HG02943 (cell line): ENCODE results near the gene PLEKHA4.

Experiments used
- ATAC-seq: cut with Tn5 transposase; IDR thresholded peaks from one replicate; pipeline ENCODE4 v1.9.1; 2021; ENCODE audit warnings: mild to moderate bottlenecking, low read depth, moderate library complexity; ENCODE audit not compliant: unreplicated experiment

The PLEKHA4 gene

DNA sequence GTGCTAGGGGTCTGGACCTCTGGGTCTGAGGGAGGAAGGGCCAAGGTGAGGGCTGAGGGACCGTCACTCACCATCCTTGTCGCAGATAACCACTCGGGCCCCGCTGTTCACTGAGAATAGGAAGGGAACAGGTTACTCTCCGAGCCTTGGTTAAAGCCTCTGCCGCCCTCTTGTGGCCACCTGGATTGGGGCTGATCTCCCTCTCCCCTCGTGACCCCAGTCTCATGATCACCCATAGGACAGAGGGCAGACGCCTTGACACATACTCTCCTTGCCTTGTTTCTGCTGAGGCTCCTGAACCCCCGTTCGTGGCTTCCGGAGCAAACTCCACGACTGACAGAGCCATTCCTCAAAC lies 32.7 kb downstream of the PLEKHA4 start:
- ATAC-seq = no peak

DNA sequence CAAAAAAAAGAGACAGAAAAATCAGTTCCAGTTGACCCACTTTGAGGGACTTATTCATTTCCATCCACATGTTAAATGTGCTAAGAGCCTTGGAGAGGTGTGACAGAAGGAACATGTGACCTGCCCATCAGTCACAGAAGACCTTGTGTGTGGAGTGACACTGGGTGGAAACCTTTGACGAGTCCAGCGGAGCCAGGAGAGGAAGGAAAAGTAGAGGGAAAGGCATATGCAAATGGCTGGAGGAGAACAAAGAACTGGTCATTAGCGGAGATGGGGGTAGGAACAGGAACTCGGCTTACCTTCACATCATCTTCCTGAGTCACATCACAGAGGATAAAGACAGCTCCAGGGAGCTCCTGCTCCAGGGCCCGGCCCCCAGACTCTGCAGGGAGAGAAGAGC lies 34.4 kb downstream of the PLEKHA4 start:
- no peak for ATAC-seq

- no peak for ATAC-seq
Measured at GRCh38 chr19:48833049-48833448, 35.4 kb downstream of the PLEKHA4 start.

- no peak for ATAC-seq
Measured at GRCh38 chr19:48830965-48831364, 37.5 kb downstream of the PLEKHA4 start.

DNA sequence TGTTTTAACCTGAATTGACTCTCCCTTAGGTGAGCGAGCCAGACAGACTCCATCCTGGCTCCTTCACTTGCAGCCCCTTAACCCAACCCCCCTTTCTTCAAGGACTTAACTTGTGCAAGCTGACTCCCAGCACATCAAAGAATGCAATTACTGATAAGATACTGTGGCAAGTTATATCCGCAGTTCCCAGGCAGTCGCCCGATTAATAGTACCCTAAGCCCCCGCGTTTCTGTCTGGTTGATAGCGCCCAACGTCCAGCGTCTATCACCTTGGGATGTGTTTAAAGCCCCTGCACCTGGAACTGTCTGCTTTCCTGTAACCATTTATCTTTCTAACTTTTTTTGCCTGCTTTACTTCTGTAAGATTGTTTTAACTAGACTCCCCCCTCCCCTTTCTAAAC lies 38.3 kb downstream of the PLEKHA4 start:
- ATAC-seq = no peak

- no peak for ATAC-seq
Measured at GRCh38 chr19:48826606-48827020, 41.8 kb downstream of the PLEKHA4 start.

GRCh38 chr19:48822514-48822913 lies 45.9 kb downstream of the PLEKHA4 start:
- no peak for ATAC-seq

DNA sequence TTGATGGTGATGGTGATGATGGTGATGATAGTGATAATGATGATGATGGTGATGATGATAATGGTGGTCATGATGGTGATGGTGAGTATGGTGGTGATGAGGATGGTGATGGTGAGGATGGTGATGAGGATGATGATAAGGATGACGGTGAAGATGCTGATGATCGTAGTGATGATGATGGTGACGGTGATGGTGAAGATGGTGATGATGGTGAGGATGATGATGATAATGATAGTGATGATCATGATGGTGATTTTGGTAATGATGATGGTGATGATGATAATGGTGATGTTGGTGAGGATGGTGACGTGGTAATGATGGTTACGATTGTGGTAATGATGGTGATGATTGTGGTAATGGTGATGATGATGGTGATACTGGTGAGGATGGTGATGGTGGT lies 46.8 kb downstream of the PLEKHA4 start:
- ATAC-seq = no peak

- ATAC-seq = no peak
Measured at GRCh38 chr19:48819366-48819816, 49.0 kb downstream of the PLEKHA4 start.

- ATAC-seq = no peak
Measured at GRCh38 chr19:48818234-48818820, 50.1 kb downstream of the PLEKHA4 start.

GRCh38 chr19:48817585-48818124 lies 50.8 kb downstream of the PLEKHA4 start:
- no peak for ATAC-seq

DNA sequence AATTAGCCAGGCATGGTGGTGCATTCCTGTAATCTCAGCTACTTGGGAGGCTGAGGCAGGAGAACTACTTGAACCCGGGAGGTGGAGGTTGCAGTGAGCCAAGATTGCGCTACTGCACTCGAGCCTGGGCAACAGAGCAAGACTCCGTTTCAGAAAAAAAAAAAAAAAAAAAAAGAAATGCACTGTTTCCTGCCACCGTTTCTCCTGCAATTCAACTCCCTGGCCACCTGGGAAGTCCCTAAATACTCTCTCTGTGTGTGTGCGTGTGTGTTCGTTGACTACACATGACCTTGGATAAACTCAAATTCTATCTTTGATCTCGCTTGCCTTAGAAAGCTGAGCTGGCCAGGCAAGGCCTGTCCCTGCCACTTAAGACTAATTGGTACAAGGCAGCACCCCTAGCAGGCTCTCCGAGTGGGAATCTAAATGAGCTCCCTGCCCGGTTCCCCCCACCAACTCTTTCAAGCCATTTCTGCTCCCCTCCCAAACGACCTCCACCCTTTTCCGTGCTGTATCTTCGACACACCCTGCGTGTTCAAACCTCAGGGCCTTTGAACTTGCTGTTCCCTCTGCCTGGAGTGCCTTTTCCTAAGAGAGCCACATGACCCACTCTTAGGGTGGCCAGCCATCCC lies 52.4 kb downstream of the PLEKHA4 start:
- ATAC-seq = no peak

DNA sequence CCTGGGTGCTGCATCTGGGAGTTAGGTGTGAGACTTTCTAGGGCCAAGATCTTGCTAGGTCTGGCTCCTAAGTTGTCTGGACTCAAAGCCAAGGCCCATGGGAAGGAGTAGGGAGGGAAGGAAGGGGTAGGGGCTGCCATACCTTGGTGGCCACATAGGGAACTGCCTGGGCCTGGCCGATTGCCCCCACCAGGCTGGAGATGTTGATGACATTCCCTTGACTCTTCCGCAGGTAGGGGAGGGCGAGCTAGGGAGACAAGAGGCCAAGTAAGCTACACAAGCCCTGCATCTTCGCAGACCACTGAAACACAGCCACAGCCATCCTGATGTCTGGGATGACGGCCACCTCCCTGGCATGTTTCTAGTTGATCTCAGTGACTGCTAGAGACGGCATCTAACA lies 53.5 kb downstream of the PLEKHA4 start:
- ATAC-seq = no peak

DNA sequence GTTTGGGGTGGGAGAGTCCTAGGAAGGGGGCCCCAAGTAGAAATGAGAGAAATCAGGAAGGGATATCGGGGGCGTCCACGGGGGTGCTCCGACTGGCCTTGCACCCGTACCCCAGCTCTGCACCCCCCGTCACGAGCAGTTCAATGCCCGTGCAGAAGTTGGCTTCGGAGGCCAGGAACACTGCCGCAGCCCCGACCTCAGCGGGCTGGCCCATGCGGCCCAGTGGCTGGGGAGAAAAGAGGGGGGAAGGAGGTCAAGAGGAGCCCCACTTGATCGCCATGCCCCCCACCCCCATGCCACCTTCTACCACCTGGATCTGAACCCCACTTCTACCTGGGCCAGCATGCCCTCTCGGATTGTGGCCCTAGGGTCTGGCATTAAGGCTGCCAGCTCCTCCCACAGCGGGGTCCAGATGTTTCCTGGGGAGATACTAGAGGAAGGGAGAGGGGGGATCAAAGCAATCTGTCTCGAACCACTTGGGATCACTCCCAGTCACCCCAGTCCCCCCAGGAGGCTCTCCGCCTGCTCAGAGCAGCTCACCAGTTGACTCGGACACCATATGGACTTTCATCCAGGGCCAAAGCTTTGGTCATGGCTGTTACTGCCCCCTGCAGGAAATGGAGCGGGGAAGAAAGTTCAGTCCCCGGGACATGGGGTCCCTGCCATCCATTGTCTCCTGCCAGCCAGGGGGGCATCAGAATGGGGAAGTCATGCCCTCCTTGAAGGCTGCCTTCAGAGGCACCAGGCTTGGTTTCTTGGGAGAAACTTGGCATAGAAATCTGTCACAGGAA lies 55.1 kb downstream of the PLEKHA4 start:
- ATAC-seq = no peak

GRCh38 chr19:48812094-48812929 lies 56.1 kb downstream of the PLEKHA4 start:
- no peak for ATAC-seq

DNA sequence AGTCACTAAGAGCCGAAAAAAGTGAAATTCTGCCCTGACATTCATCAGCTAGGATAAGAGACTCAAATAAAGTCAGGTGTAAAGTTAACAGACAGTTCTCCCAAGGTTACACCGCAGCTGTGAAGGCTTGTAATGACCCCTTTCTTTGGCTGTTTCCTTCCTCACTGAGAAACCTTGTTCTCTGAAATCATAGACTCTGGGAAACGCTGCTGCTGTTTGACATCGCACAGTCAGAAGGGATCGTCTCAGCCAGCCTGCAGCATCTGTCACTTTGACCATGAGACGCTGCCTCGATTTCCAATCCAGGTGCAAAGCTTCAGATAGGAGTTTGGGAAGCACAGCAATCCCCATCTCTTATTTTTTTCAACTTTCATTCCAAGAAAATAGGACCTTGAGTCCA lies 58.3 kb downstream of the PLEKHA4 start:
- ATAC-seq = no peak

DNA sequence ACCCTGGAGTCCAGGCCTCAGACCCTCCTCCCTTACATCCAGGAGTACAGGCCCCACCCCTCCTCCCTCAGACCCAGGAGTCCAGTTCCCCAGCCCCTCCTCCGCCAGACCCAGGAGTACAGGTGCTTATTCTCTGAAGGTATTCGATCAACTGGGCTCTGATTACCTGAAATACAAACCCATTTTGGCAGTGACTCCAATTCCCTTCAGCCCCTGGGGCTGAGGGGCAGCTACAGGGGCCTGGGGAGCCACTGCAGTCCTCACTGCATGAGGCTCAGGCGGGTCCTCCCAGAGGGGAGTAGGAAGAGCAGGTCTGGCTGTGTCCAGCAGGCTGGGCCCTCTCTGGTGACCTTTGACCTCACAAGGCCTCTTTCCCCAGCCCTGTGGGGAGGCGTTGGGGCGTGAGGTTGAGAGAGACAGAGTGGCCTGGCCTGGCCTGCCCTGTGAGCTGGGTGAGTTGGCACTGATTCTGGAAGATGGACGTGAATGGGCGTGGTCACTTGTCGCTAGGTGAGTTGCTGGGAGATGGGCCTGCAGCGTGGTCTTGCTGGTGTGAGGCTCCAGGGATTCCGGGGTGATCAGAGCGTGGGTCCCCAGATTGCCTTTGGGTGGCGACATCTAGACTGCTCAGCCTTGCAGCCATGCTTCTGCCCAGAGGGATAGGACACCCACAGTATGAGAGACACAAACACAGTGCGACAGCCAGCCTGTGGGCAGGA lies 60.7 kb downstream of the PLEKHA4 start:
- ATAC-seq = no peak

DNA sequence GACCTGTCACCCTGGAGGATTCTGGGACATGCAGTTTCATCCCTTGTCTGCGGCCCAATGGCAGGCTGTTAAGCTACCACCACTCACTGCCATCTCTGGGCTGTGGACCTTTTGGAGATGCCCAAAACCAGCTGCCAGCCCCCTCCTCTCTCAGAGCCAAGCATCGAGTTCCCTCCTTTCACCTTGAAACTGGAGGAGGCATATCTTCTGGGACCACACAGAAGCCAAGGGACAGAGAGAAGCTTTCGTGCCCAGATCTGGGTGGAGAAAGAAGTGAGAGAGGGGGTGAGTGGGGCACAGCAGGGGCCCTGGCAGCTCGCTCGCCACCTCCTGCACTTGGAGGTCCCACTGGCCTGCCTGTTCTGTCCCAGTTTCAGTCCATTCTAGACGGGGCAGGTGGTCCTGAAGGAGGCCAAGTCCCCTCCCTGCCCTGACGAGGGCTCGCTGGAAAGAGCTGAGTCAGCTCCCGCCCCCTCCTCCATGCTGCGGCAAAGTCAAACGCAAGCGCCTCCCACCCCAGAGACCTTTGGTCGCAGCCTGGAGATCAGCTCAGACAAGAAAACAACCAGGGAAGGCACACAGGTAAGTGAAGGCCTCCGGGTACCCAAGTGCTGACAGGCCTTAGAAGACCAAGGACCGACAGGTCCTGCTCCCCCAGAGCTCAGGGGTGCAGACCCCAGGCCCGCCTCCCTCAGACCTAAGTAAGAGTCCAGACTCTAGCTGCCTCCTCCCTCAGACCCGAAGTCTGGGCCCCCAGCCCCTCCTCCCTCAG lies 61.4 kb downstream of the PLEKHA4 start:
- no peak for ATAC-seq

DNA sequence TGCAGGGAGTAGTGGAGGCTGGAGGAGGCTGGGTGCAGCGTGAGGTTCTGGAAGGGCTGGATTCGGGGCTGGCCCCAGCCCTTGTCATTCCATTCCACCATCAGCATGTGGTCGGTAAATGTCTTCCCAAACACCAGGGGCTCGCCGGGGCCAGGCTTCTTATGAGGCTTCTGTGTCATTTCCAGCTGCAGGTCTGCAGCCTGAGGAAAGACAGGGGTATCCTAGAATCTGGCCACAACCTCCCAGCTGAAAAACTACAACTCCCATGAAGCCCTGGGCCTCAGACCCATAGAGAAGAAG lies 61.9 kb downstream of the PLEKHA4 start:
- no peak for ATAC-seq

- ATAC-seq = no peak
Measured at GRCh38 chr19:48805452-48805851, 63.0 kb downstream of the PLEKHA4 start.
